HG03159 (cell line): ENCODE data around the gene SLC6A11.

ENCODE experiments used
- ATAC-seq: cut with Tn5 transposase; IDR thresholded peaks from one replicate; pipeline ENCODE4 v1.9.1; 2021; ENCODE audit warnings: mild to moderate bottlenecking, moderate library complexity; ENCODE audit not compliant: unreplicated experiment

SLC6A11 gene

DNA sequence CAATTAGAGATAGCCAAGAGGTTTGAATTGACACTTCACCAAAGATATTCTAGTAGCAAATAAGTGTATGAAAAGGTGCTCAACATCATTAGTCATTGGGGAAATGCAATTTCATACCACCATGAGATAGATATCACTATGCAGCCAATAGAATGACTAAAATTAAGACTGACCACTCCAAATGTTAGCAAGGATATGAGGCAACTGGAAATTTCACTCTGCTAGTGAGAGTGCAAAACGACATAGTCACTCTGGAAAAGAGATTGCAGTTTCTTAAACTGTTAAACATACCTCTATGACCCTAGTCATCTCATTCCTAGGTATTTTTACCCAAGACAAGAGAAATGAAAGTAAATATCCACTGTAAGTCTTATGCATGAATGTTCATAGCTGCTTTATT, 27.6 kb upstream of the SLC6A11 start:
- no peak for ATAC-seq

DNA sequence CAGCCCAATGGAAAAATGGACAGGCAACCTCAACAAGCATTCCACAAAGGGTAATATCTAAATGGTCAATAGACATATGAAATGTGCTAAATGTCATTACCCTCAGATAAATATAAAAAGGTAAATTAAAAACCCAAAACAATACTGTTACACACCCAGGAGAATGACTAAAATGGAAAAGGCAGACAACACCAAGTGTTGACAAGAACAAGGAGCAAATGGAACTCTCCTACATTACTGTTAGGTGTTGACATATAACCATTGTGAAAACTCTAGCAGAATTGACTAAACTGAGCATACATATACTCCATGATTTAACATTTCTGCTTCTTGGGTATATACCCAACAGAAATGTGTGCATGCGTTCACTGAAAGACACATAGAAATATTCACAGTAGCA, 25.3 kb upstream of the SLC6A11 start:
- ATAC-seq: no peak

DNA sequence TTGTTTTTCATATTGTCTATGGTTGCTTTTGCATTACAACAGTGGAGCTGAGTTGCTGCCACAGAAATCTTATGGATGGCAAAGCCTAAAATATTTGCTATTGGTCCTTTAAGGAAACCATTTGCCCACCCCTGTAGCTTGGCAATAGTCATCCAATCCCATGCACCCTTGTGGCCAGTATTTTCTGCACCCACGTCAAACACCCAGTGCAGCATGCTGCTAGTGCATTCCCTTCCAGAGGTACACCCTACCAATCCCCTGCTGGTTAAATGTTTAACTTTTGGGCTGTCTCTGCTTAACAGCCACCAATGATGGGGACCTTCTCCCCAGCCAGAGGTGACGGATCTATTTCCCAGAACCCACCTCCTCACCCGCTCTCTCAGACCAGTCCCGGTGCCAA, 23.8 kb upstream of the SLC6A11 start:
- ATAC-seq: no peak

- no peak for ATAC-seq
Observed at GRCh38 chr3:10798600-10799367, 17.2 kb upstream of the SLC6A11 start.

GRCh38 chr3:10804183-10804648, 11.8 kb upstream of the SLC6A11 start:
- no peak for ATAC-seq

DNA sequence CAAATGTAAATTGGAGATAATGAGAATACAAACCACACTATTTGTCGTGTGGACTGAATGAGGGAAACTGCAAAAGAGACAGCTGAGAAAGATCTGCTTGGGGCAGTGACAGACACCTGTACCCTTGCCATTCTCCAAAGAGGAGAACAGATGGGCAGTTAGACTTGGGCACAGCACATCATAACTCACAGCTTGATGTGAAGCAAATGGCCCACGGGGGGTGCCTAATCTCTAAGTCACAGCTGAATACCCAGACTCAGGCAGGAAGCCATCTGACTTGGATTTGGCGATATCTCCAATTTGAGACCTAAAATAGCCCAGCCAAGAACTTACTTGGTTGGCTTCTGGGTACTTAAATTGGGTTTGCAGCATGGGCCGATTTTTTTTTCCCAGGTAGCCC, 10.0 kb upstream of the SLC6A11 start:
- no peak for ATAC-seq

GRCh38 chr3:10808130-10808735, 7.8 kb upstream of the SLC6A11 start:
- no peak for ATAC-seq

DNA sequence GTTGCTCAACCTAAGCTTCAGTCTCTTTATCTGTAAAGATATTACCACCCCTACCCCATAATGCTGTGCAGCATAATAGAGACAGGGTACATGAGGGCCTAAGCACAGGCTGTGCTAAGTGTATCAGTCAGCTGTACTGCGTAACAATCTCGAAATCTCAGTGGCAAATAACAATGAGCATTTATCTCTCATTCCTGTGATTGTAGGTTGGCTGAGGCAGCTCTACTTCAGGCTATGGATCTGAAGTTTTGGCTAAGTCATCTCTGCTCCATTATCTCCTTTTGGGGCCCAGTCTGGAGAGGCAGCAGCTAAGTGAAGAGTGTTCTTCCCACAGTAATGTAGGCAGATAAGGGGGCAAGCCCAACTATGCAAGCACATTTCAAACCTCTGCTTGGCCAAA, 7.1 kb upstream of the SLC6A11 start:
- no peak for ATAC-seq

GRCh38 chr3:10810376-10810775, 5.7 kb upstream of the SLC6A11 start:
- no peak for ATAC-seq

DNA sequence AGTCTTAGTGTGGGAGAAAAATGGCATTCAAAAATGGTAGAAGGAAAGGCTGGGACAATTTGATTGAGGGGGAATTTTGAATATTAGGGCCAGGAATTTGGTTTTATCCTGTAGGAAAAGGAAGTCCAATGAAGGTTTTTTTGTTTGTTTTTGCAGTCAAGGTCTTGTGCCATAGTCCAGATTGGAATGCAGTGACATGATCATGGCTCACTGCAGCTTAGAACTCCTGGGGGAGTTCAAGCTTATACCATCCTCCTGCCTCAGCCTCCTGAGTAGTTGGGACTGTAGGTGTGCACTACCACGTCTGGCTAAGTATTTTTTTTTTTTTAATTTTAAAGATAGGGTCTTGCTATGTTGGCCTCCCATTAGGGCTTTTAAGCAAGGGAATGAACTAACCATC, 2.6 kb upstream of the SLC6A11 start:
- no peak for ATAC-seq

GRCh38 chr3:10814623-10815022, 1.4 kb upstream of the SLC6A11 start:
- no peak for ATAC-seq

GRCh38 chr3:10815487-10815886, 541 bp upstream of the SLC6A11 start:
- ATAC-seq: no peak

GRCh38 chr3:10816863-10817253, 830 bp downstream of the SLC6A11 start:
- no peak for ATAC-seq

- ATAC-seq: no peak
Observed at GRCh38 chr3:10817506-10817905, 1.5 kb downstream of the SLC6A11 start.

GRCh38 chr3:10822055-10822454, 6.0 kb downstream of the SLC6A11 start:
- ATAC-seq: no peak

DNA sequence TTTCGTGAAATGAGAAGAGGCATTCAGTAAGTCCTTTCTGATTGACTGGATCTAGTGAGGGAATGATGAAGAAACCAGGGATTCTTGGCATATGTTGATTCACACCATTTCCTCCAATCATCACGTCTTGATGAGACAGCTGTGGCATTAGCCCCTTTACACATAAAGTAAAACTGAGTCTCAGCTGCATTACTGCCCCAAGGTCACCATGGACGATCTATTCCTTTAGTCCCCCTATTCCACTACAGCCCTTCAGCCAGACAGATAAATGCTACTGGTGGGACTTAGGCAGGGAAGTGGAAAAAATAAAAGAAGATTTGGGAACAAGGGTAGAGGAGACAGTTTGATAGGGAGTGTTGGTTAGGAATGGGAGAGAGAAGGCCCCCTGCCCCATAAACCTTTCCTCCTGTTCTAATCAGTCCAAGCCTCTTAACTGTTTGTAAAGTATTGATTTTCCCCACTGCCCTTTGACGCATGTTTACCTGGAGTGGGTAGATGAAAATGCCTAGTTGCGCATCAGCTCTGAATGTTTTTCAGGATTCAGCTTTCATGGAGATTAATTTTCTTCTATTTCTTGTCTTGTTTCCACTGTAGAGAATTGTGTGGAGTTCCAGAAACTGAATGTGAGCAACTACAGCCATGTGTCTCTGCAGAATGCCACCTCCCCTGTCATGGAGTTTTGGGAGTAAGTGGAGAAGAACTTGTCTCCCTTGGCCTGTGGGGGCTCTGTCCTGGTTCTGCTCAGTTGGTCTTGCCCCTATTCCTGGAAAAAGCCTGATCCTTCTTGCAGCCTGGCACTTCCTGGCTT, 6.9 kb downstream of the SLC6A11 start:
- ATAC-seq: no peak

DNA sequence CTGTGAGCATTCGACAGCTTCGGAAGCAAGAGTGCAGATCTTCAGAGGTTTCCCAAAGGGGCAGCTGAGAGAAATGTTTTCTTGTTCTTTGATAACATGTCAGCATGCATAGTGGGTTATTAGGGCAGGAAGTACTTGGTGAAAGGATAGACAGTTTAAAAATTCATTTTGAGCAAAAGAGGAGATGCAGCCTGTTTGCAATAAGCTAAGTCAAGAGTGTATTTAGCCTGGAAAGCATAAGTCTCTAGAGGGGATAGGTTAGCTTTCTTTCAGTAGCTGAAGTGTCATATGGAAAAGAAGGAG, 7.4 kb downstream of the SLC6A11 start:
- ATAC-seq: no peak

GRCh38 chr3:10824468-10824867, 8.4 kb downstream of the SLC6A11 start:
- no peak for ATAC-seq

DNA sequence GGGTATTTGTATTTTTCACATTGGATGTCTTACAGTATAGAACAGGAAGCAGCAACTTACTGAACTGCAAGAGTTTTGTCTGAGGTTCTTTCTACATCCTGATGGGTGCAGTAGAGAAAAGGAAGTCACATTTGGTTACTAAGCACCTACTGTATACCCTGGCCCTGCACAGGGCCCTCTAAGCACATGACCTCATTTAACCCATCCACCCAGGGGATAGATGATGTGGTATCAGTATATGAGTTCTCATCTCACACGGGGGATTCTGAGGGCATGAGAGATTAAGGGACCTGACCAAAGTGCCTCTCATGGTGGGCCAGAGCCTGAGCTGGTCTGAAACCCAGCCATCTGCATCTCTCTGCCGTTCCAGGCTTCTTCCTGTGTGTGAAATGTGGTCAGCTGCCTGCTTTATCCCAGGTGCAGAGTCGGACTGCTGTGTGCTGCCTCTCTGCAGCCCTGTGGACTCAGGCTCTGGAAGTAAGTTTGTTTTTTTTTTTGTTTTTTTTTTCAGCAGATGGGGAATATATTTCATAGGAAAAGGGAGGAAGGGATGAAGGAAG, 17.9 kb downstream of the SLC6A11 start:
- no peak for ATAC-seq

DNA sequence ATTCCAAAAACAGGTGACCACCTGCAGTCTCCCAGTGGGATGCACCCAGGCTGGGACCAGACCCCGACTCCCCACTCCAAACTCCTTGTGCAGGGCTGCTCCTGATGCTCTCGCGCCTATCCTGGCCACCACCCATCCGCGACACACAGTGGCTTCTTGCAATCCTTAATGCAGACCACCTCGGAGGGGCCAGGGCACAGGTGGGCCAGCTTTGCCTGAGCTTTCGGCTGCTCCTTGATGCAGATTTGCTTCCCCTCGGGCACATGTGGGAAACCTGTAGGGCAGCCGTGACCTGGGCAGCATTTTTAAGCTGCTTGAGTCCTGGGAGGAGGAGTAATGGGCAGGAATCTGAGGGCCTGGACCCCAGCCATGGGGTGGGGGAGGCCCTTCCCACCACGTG, 18.9 kb downstream of the SLC6A11 start:
- no peak for ATAC-seq

GRCh38 chr3:10835406-10835805, 19.4 kb downstream of the SLC6A11 start:
- no peak for ATAC-seq

- no peak for ATAC-seq
Observed at GRCh38 chr3:10836676-10837075, 20.6 kb downstream of the SLC6A11 start.
